ENCODE measurements around the gene MAF.

GRCh38 chr16:79605999-79606398, 5.5 kb upstream of the MAF start:
- TF ChIP-seq CTCF (IDR thresholded peaks at IDR 0.05) (no peak), POLR2A (IDR thresholded peaks at IDR 0.05) (no peak)

Measured in body of pancreas (tissue), 4 donors.